AG10803 (cell line): ENCODE results near the gene IGSF9B.

Experiments used
- DNase-seq: peaks from one replicate; pipeline ENCODE4 v3.0.0; 2010; ENCODE audit warnings: low read depth
- H3K4me3 ChIP-seq: 2 replicates; pipeline ENCODE4 v1.5.1; 2011; ENCODE audit warnings: mild to moderate bottlenecking, low read length, control low read depth
- TF ChIP-seq, protein P1 (sequence below): conservative IDR thresholded peaks from 2 replicates; pipeline ENCODE4 v1.5.1; 2011; ENCODE audit warnings: mild to moderate bottlenecking, low read length, control low read depth, inconsistent platforms

IGSF9B gene

DNA sequence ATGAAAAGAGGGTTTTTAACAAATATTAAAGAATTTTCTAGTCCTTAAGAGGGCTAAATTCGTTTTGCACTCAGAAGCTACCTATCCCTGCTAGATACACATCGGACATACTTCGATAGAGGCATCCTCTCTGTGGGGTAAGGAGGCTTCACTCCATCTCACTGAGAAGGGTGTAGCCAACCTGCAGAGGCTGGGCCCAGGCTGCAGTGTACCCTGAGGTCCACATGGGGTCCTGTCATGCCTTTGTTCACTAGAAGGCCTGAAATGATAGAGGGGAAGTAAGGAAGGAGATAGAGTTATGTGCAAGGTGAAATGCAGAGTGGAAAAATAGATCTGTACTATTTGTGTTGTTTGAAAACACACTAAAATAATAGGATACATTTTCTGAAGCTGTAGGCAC lies 45.6 kb downstream of the IGSF9B start:
- TF ChIP-seq, protein P1, sequence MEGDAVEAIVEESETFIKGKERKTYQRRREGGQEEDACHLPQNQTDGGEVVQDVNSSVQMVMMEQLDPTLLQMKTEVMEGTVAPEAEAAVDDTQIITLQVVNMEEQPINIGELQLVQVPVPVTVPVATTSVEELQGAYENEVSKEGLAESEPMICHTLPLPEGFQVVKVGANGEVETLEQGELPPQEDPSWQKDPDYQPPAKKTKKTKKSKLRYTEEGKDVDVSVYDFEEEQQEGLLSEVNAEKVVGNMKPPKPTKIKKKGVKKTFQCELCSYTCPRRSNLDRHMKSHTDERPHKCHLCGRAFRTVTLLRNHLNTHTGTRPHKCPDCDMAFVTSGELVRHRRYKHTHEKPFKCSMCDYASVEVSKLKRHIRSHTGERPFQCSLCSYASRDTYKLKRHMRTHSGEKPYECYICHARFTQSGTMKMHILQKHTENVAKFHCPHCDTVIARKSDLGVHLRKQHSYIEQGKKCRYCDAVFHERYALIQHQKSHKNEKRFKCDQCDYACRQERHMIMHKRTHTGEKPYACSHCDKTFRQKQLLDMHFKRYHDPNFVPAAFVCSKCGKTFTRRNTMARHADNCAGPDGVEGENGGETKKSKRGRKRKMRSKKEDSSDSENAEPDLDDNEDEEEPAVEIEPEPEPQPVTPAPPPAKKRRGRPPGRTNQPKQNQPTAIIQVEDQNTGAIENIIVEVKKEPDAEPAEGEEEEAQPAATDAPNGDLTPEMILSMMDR: 0 out of 2 replicates have a peak, but pooled peaks have one; percentile 10
- no peak for DNase-seq
- H3K4me3 ChIP-seq: no peak overlapping the region

GRCh38 chr11:133910101-133910500 lies 46.7 kb downstream of the IGSF9B start:
- H3K4me3 ChIP-seq: no peak overlapping the region
- TF ChIP-seq, protein P1: no peak
- no peak for DNase-seq

DNA sequence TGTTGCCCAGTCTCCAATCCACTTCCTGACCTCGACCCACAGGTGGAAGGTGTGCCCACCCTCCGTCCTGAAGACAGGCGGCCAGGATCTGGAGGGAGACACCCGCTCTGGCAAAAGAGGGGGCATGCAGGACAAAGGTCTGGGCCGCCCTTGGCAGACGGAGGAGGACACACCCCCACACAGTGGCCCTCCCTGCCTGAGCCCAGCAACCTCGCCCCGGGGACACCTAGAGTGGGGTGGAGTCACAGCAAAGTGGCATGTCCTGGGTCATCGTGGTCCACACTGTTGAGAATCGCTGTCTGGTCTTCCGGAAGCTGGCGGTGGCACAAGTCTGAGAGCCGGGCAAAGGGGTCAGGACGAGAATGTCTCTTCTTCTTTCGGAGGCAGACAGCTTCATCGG lies 47.9 kb downstream of the IGSF9B start:
- DNase-seq: no peak
- H3K4me3 ChIP-seq: no peak overlapping the region
- TF ChIP-seq, protein P1: no peak

DNA sequence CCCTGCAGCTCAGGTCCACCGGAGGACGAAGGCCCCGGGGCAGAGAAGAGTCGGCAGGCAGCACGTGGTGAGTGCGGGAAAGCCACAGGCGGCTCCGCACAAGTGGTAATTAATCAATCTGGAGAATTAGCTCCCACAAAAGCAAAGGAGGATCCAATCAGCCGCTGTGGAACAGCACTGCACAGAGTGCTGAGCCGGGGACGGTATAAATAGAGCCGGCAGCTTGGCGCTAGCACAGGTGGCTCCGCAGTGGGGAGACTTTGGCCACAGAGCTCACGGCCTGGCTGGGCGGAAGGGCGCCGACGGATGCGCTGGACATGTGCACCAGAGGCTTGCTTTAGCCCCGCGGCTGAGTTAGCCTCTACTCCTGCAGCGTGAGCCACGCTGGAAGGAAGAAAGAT lies 48.9 kb downstream of the IGSF9B start:
- TF ChIP-seq, protein P1: no peak
- DNase-seq: no peak
- H3K4me3 ChIP-seq: no peak overlapping the region

DNA sequence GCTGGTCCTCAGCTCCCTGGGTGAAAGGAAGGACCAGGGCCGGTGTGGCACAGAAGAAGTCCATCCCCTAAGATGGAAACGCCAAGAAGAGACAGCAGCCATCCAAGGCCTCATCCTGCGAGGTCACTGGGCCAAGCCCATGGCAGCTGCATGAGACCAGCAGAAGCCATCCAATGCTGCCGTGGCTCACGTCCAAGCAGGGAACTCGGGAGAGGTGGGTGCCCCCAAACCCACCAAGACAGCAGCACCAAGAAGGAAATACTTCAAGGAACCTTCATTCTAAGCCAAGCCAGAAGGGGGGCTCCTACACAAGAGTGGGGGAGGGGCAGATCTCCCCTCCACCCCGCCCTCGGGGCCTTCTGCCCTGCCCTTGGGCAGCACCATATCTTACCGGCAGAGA lies 49.6 kb downstream of the IGSF9B start:
- no peak for DNase-seq
- TF ChIP-seq, protein P1: no peak
- H3K4me3 ChIP-seq: no peak overlapping the region

DNA sequence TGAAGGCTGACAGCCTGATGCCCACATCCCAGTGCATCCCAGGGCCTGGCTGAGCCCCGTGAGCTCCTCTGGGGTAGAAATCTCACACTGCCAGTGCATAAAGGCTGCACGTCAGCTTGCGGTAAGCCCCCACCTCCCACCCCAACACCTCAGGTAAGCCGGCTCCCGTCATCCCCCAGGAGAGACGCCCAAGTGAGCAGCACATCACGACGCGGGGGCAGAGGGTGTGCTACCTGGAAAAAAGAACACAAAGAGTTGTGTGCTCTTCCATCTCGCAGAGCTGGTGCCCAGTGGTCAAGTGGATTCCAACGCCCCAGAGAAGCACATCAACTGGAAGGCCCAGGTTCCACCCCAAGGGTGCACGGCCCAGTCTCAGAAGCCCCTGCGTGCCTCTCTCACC lies 50.0 kb downstream of the IGSF9B start:
- no peak overlapping the region for H3K4me3 ChIP-seq
- DNase-seq: no peak
- TF ChIP-seq, protein P1: no peak

DNA sequence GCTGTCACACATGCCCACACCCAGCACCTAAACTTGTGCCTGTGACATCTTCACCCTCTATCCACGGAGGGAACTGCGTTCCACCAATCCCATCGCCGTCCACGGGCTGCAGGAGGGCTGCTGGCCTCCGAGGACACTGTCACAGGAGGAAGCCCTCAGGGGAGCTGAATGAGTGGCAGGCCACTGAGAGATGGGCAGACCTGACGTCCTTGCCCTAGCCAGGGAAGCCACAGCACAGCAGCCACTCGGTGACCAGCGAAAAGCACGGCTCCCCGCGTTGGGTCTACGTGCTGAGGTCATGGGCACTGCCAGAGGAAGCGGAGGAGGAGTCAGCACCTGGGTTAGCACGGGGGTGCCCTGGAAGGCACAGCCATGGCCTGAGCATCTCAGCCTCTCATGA lies 50.5 kb downstream of the IGSF9B start:
- TF ChIP-seq, protein P1: no peak
- no peak overlapping the region for H3K4me3 ChIP-seq
- no peak for DNase-seq
